GM12878 (cell line): ENCODE data around the gene DDX39A. TPM values are rescaled to one million over a fixed set of nuclear protein-coding genes. Genes with fewer than 3 reads are reported as not detected.

Source experiments
- ATAC-seq: fragments of 200-7000 bp; cut with Tn5 transposase; 3 replicates; pipeline ENCODE4 v1.9.1; 2020; ENCODE audit warnings: mild to moderate bottlenecking, moderate library complexity
- Bru-seq: library from RNA; stranded (reverse); fragments of 400-500 nt; gene quantifications from one replicate; lab custom pipeline; 2021; lab: Mats Ljungman, UMichigan
- BruChase-seq, 2 experiments: library from RNA; stranded (reverse); fragments of 400-500 nt; gene quantifications; one replicate each; lab custom pipeline; 2021; lab: Mats Ljungman, UMichigan
- BruUV-seq: library from RNA; stranded (reverse); fragments of 400-500 nt; replicated peaks from 2 replicates; lab custom pipeline; 2021; lab: Mats Ljungman, UMichigan
- CTCF ChIA-PET: fragments of 300-600 bp; sonication (Branson Sonifier 250); formaldehyde crosslinking; extraction: SDS; loops from one replicate; lab custom pipeline; 2021; ENCODE audit warnings: inconsistent platforms; lab: Yijun Ruan, JAX
- POLR2A ChIA-PET: fragments of 350-600 bp; formaldehyde crosslinking; extraction: SDS; loops from one replicate; lab custom pipeline; 2021; ENCODE audit warnings: inconsistent platforms; lab: Charles Lee
- RAD21 ChIA-PET: fragments of 300-600 bp; sonication (Branson Sonifier 250); formaldehyde crosslinking; loops from one replicate; lab custom pipeline; 2023; ENCODE audit warnings: antibody characterized with exemption; ENCODE audit not compliant: unreplicated experiment; lab: Charles Lee
- SMC1A ChIA-PET: fragments of 300-600 bp; sonication (Branson Sonifier 250); formaldehyde crosslinking; loops from one replicate; lab custom pipeline; 2023; ENCODE audit not compliant: unreplicated experiment, uncharacterized antibody; lab: Charles Lee
- DNase-seq: peaks from one replicate; pipeline ENCODE4 v3.0.0-alpha.2; 2011; ENCODE audit warnings: low read depth, low spot score
- FAIRE-seq: peaks from 3 replicates; lab custom pipeline; 2011; peaks lifted over from hg19 to GRCh38; lab: Jason Lieb, UNC
- H2AFZ ChIP-seq: 2 replicates; pipeline ENCODE4 v1.6.0; 2011; ENCODE audit warnings: low read depth, low read length, control low read depth; ENCODE audit not compliant: control insufficient read depth
- H3K27ac ChIP-seq: 2 replicates; pipeline ENCODE4 v1.5.1; 2011; ENCODE audit warnings: control low read depth; ENCODE audit not compliant: control insufficient read depth, insufficient read depth
- H3K27me3 ChIP-seq, 2 experiments: replicated peaks in 1 of 2; 2 replicates each; pipeline versions ENCODE4 v1.6.0 to v1.6.1; 2011; ENCODE audit warnings: low read length in 1 of 2; ENCODE audit not compliant: control insufficient read depth in 2 of 2, insufficient read depth in 2 of 2
- H3K36me3 ChIP-seq, 2 experiments: 2 replicates each; pipeline ENCODE4 v1.5.1; 2011; ENCODE audit warnings: low read length in 1 of 2; ENCODE audit not compliant: control insufficient read depth in 2 of 2, insufficient read depth in 2 of 2
- H3K4me1 ChIP-seq: 2 replicates; pipeline ENCODE4 v1.6.1; 2011; ENCODE audit warnings: mild to moderate bottlenecking, low read length, moderate library complexity, mixed read lengths; ENCODE audit not compliant: control insufficient read depth, insufficient read depth
- H3K4me2 ChIP-seq: 2 replicates; pipeline ENCODE4 v1.6.0; 2011; ENCODE audit warnings: control low read depth; ENCODE audit not compliant: control insufficient read depth, insufficient read depth
- H3K4me3 ChIP-seq: fragments of 200-600 bp; sonication (generic); 2 replicates; pipeline ENCODE4 v1.5.1; 2016
- H3K79me2 ChIP-seq: 2 replicates; pipeline ENCODE4 v1.6.0; 2011; ENCODE audit warnings: low read length; ENCODE audit not compliant: control insufficient read depth, insufficient read depth
- H3K9ac ChIP-seq: 2 replicates; pipeline ENCODE4 v1.8.0; 2011; ENCODE audit warnings: low read length, control low read depth, mixed read lengths; ENCODE audit not compliant: control insufficient read depth, insufficient read depth
- H3K9me3 ChIP-seq: replicated peaks from 3 replicates; pipeline ENCODE4 v1.5.1; 2011; ENCODE audit warnings: mild to moderate bottlenecking, low read length; ENCODE audit not compliant: control insufficient read depth, insufficient read depth
- H4K20me1 ChIP-seq: 2 replicates; pipeline ENCODE4 v1.6.0; 2011; ENCODE audit not compliant: control insufficient read depth, insufficient read depth
- CHD1 ChIP-seq: IDR thresholded peaks from 2 replicates; pipeline ENCODE4 v1.6.1; 2012; ENCODE audit warnings: low read depth, low read length, improper control_type of control experiment
- CREB1 ChIP-seq: IDR thresholded peaks from 2 replicates; pipeline ENCODE4 v1.6.1; 2012; ENCODE audit warnings: low read depth, mild to moderate bottlenecking, inconsistent platforms
- EZH2 ChIP-seq: IDR thresholded peaks from 2 replicates; pipeline ENCODE4 v1.6.1; 2012; ENCODE audit warnings: low read depth, mild to moderate bottlenecking, control low read depth, inconsistent platforms, low read length, borderline replicate concordance; ENCODE audit not compliant: control insufficient read depth
- FOS ChIP-seq: IDR thresholded peaks from 3 replicates; pipeline ENCODE4 v1.6.1; 2011; ENCODE audit warnings: borderline replicate concordance; ENCODE audit not compliant: insufficient read length; ENCODE audit errors: extremely low read depth
- HDAC6 ChIP-seq: fragments of 200-600 bp; sonication (generic); IDR thresholded peaks from one replicate; pipeline ENCODE4 v1.8.0; 2017; ENCODE audit warnings: antibody characterized with exemption; ENCODE audit not compliant: unreplicated experiment
- MYB ChIP-seq: fragments of 150-350 bp; IDR thresholded peaks from 2 replicates; pipeline ENCODE4 v1.6.1; 2014; ENCODE audit warnings: mild to moderate bottlenecking, low read depth, low read length, borderline replicate concordance
- RUNX3 ChIP-seq: IDR thresholded peaks from 2 replicates; pipeline ENCODE4 v1.6.1; 2012; ENCODE audit warnings: low read length, inconsistent platforms
- SP1 ChIP-seq: IDR thresholded peaks from one replicate; pipeline ENCODE4 v1.6.1; 2011; ENCODE audit warnings: low read depth, low read length
- TCF12 ChIP-seq: IDR thresholded peaks from 2 replicates; pipeline ENCODE4 v1.6.1; 2011; ENCODE audit warnings: low read depth, mild to moderate bottlenecking, low read length
- YY1 ChIP-seq: IDR thresholded peaks from 2 replicates; pipeline ENCODE4 v1.6.1; 2011; ENCODE audit warnings: low read depth, mild to moderate bottlenecking, low read length
- WGBS: methylation state at CpG from one replicate; pipeline ENCODE4 v1.1.6; 2016; ENCODE audit warnings: low lambda C conversion rate; ENCODE audit not compliant: insufficient replicate concordance, insufficient coverage; ENCODE audit errors: missing lambda C conversion rate; 5-methylcytosine and 5-hydroxymethylcytosine counted together
- in situ Hi-C: fragments of 300-500 bp; cut with MboI; formaldehyde crosslinking; loops from 9 replicates; pipeline ENCODE4 v1.14.3; 2018; ENCODE audit warnings: mixed read lengths
- intact Hi-C: fragments of 100-400 bp; cut with micrococcal nuclease; formaldehyde crosslinking; loops from one replicate; pipeline ENCODE4 v1.14.2; 2022; ENCODE audit not compliant: unreplicated experiment
- long read RNA-seq, 2 experiments: library from polyadenylated mRNA; unstranded; transcript quantifications; one replicate each; pipeline ENCODE4 v2.0.0, GENCODE V29; 2019 to 2020
- polyA minus RNA-seq, 3 experiments: library from RNA; depleted of rRNA, polyadenylated mRNA; stranded (reverse); fragments of >200 nt; gene quantifications; 2 replicates each; pipeline ENCODE4 v1.2.3, GENCODE V29; 2011
- polyA plus RNA-seq, 11 experiments: library from polyadenylated mRNA; depleted of rRNA in 4 of 11; unstranded in 6 of 11; stranded (reverse) in 5 of 11; fragments of >200 nt; fragmentation: Nextera tagmentation in 4 of 11; fragmentation: Illumina TruSeq in 1 of 11; extraction: Ambion mirVana in 4 of 11; extraction: Trizol in 1 of 11; gene quantifications; 1 replicate in 1 of 11; 2 replicates in 10 of 11; pipeline versions ENCODE4 v1.2.1 to v1.2.3, GENCODE V29; 2011 to 2016; ENCODE audit warnings: inconsistent platforms in 2 of 11, missing spikeins in 2 of 11, low read depth in 1 of 11
- total RNA-seq, 4 experiments: library from RNA; depleted of rRNA in 3 of 4; stranded (reverse); fragments of >200 nt in 3 of 4; fragmentation: Illumina TruSeq in 1 of 4; extraction: Trizol in 1 of 4; gene quantifications; 2 replicates each; pipeline versions ENCODE4 v1.2.1 to v1.2.3, GENCODE V29; 2013 to 2021
- TF ChIP-seq, protein P1 (sequence below): fragments of 450-650 bp; formaldehyde crosslinking; IDR thresholded peaks from 2 replicates; pipeline ENCODE4 v1.5.0; 2022; ENCODE audit warnings: mild to moderate bottlenecking, missing genetic modification characterization

DDX39A gene
- total RNA-seq (2013; cell fraction: nucleolus; rRNA removed) = 162 and 204 TPM in 2 replicates
- total RNA-seq (2014; rRNA removed) = 248 and 280 TPM in 2 replicates
- total RNA-seq (2014; rRNA removed; fragmentation: Illumina TruSeq; extraction: Trizol) = 109 and 116 TPM in 2 replicates
- 218 and 236 TPM in 2 replicates for total RNA-seq (2021)
- 90.3 TPM for polyA plus RNA-seq (2011; ENCODE audit: low read depth)
- polyA plus RNA-seq (2011; rRNA removed) = 56.8 and 134 TPM in 2 replicates
- polyA plus RNA-seq (2011; cell fraction: cytosol; rRNA removed) = 158 and 220 TPM in 2 replicates
- 1,234 and 1,343 TPM in 2 replicates for polyA plus RNA-seq (2011; cell fraction: nucleus; rRNA removed)
- polyA plus RNA-seq (2012) = 147 and 173 TPM in 2 replicates
- 40.7 and 113 TPM in 2 replicates for polyA plus RNA-seq (2014; fragmentation: Illumina TruSeq; extraction: Trizol)
- 100 to 1,000 TPM; 168 to 212 TPM for polyA plus RNA-seq (2014; fragmentation: Nextera tagmentation; extraction: Ambion mirVana)
- 249 and 298 TPM in 2 replicates for polyA plus RNA-seq (2014; rRNA removed)
- polyA plus RNA-seq (2016; fragmentation: Nextera tagmentation; extraction: Ambion mirVana) = 100 to 1,000 TPM; 356 to 378 TPM
- polyA minus RNA-seq (2011; rRNA and poly(A)+ RNA removed) = 84.7 and 109 TPM in 2 replicates
- 46.0 and 52.9 TPM in 2 replicates for polyA minus RNA-seq (2011; cell fraction: cytosol; rRNA and poly(A)+ RNA removed)
- 125 and 175 TPM in 2 replicates for polyA minus RNA-seq (2011; cell fraction: nucleus; rRNA and poly(A)+ RNA removed)
- Bru-seq, nascent RNA = percentile 88 among the genes with signal in this experiment
- percentile 96 among the genes with signal in this experiment for BruChase-seq, experiment 1, labeled RNA remaining after a 6-hour chase
- BruChase-seq, experiment 2, labeled RNA remaining after a 2-hour chase = percentile 93 among the genes with signal in this experiment
- long read RNA-seq, experiment 1, transcript DDX39A-201 (11 exons, 1,471 nt) = major isoform, 351 of 425 reads
- long read RNA-seq, experiment 1, partial matches to known transcripts = 35 of 425 reads
- long read RNA-seq, experiment 1, other reads (novel, unspliced or antisense) = 39 of 425 reads
- long read RNA-seq, experiment 2, transcript DDX39A-209 (9 exons, 1,903 nt) = minor isoform, 5 of 1,379 reads
- long read RNA-seq, experiment 2, transcript DDX39A-201 (11 exons, 1,471 nt) = major isoform, 1,214 of 1,379 reads
- long read RNA-seq, experiment 2, partial matches to known transcripts = 67 of 1,379 reads
- long read RNA-seq, experiment 2, other reads (novel, unspliced or antisense) = 93 of 1,379 reads

DNA sequence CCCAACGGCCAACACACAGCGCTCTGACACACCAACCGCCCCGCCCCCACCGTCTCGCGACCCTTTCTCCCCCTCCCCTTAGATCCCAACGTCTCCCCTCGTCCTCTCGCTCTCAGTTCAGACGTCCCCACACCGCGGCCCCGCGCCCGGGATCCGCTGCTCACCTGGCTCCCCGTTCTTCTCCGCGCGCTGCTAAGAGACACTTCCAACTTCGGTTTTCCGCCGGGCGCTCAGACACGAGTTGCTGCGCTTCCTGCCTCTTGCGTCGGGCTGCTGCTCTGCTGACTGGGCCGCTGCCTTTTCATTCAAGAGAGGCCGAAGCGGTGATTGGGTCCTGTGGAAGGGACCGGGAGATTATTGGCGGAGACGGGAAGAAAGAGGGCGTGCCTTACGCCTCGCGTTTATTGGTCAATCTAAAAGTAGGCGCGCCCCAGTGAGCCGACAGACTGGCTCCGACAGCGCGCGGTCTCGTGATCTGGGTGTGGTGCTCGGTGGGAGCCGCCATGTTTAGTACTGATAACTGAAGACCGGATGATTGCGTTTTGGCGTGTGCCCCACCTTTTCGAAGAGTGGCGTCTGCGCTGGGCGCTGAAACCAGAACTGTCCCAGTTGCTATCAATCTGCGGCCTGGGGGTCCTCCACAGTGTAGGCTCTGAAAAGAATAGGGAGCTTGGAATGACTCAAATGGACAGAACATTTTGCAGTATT, at the start of gene DDX39A:
Gene DDX39A (minus strand): TSS at position 236 of the 708 bp plus-strand sequence. CDS start 6,121 bp downstream, outside the sequence.
- H2AFZ ChIP-seq = peak within 1 kb of the TSS; percentile 95
- FAIRE-seq = peak; percentile 98
- CTCF ChIA-PET = interaction anchor here (1.0 to 4.1 kb wide), 6 partner anchors 11 to 283 kb away, joined by 3 to 37 read pairs (median 7); partner anchors contain the start of genes ASF1B and PKN1
- TF ChIP-seq YY1 = peak; percentile 97
- TF ChIP-seq SP1 = peak; percentile 98
- peak; percentile 87 for TF ChIP-seq CREB1
- no peak for TF ChIP-seq MYB
- TF ChIP-seq EZH2 = no peak
- 0 out of 2 replicates have a peak, but pooled peaks have one; percentile 7 for TF ChIP-seq TCF12
- TF ChIP-seq, protein P1, sequence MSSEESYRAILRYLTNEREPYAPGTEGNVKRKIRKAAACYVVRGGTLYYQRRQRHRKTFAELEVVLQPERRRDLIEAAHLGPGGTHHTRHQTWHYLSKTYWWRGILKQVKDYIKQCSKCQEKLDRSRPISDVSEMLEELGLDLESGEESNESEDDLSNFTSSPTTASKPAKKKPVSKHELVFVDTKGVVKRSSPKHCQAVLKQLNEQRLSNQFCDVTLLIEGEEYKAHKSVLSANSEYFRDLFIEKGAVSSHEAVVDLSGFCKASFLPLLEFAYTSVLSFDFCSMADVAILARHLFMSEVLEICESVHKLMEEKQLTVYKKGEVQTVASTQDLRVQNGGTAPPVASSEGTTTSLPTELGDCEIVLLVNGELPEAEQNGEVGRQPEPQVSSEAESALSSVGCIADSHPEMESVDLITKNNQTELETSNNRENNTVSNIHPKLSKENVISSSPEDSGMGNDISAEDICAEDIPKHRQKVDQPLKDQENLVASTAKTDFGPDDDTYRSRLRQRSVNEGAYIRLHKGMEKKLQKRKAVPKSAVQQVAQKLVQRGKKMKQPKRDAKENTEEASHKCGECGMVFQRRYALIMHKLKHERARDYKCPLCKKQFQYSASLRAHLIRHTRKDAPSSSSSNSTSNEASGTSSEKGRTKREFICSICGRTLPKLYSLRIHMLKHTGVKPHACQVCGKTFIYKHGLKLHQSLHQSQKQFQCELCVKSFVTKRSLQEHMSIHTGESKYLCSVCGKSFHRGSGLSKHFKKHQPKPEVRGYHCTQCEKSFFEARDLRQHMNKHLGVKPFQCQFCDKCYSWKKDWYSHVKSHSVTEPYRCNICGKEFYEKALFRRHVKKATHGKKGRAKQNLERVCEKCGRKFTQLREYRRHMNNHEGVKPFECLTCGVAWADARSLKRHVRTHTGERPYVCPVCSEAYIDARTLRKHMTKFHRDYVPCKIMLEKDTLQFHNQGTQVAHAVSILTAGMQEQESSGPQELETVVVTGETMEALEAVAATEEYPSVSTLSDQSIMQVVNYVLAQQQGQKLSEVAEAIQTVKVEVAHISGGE = no peak
- TF ChIP-seq HDAC6 = no peak
- TF ChIP-seq RUNX3 = no peak
- peak; percentile 97 for TF ChIP-seq FOS
- no peak for TF ChIP-seq CHD1

More for the DNA sequence above, at the start of gene DDX39A:
- H3K36me3 ChIP-seq = peaks cover 2 to 10% of the 10 kb centered on the region in 2 experiments
- H3K4me1 ChIP-seq = peaks cover 23% of the 10 kb centered on the region
- peaks cover 11% of the 10 kb centered on the region for H4K20me1 ChIP-seq
- H3K27ac ChIP-seq = peak within 1 kb of the TSS; percentile 95
- intact Hi-C loops = loop anchor here (5.0 kb wide), 1 partner anchor 53 kb away; no protein-coding TSS in a partner anchor
- no TSS peak for BruUV-seq
- no peaks in the 10 kb centered on the region for H3K9me3 ChIP-seq
- H3K27me3 ChIP-seq = no peaks in the 10 kb centered on the region
- peak within 1 kb of the TSS; percentile 99 for H3K9ac ChIP-seq
- POLR2A ChIA-PET = interaction anchor here (0.6 to 1.6 kb wide), 7 partner anchors 10 to 283 kb away, joined by 3 to 6 read pairs (median 3); partner anchors contain the start of genes ASF1B and PKN1
- peak within 1 kb of the TSS; percentile 61 for H3K4me3 ChIP-seq
- RAD21 ChIA-PET = interaction anchor here (0.8 to 3.3 kb wide), 6 partner anchors 10 to 57 kb away, joined by 3 to 7 read pairs (median 4); partner anchors contain the start of gene PKN1
- WGBS = 2% methylated on average over 48 of the region's 57 CpGs
- H3K79me2 ChIP-seq = peaks cover 52% of the 10 kb centered on the region
- in situ Hi-C loops = no loop called here
- SMC1A ChIA-PET = interaction anchor here (1.2 to 2.2 kb wide), 5 partner anchors 11 to 63 kb away, joined by 3 to 13 read pairs (median 4); partner anchors contain the start of gene ADGRE5
- DNase-seq (peak; percentile 97), ATAC-seq (peak; percentile 94)
- H3K4me2 ChIP-seq = peak within 1 kb of the TSS; percentile 93
